ENCODE data around the gene CFAP141.

- TF ChIP-seq ZNF140 (tag by site-specific recombination; IDR thresholded peaks at IDR 0.05) = no peak
- TF ChIP-seq CTCF (tag by site-specific recombination; IDR thresholded peaks at IDR 0.05) = no peak
- TF ChIP-seq YY1 (tag by site-specific recombination; IDR thresholded peaks at IDR 0.05) = no peak
- no peak for TF ChIP-seq ZBTB20 (tag by site-specific recombination; IDR thresholded peaks at IDR 0.05)
- TF ChIP-seq HOXC10 (CRISPR knock-in tag; IDR thresholded peaks at IDR 0.05) = no peak
- no peak for TF ChIP-seq REPIN1 (tag by site-specific recombination; IDR thresholded peaks at IDR 0.05; ENCODE audit: low read depth)
- no peak for TF ChIP-seq ZNF791 (tag by site-specific recombination; IDR thresholded peaks at IDR 0.05)
- TF ChIP-seq KLF16 (tag by site-specific recombination; IDR thresholded peaks at IDR 0.05) = no peak
- no peak for TF ChIP-seq ZNF274 (IDR thresholded peaks at IDR 0.05; ENCODE audit: low read length)
- no peak for TF ChIP-seq ZNF274 (tag by site-specific recombination; IDR thresholded peaks at IDR 0.05; ENCODE audit: borderline replicate concordance)
Measured at GRCh38 chr1:154198756-154199562, 7.2 kb downstream of the CFAP141 start.
